ENCODE results near the gene PARD3B. TPM values are rescaled to one million over a fixed set of nuclear protein-coding genes. Genes with fewer than 3 reads are reported as not detected.

The PARD3B gene
- total and polyA plus RNA-seq, 2 of the 4 experiments (the other 2 are of a cell fraction), result 3.3 to 15.6 TPM

DNA sequence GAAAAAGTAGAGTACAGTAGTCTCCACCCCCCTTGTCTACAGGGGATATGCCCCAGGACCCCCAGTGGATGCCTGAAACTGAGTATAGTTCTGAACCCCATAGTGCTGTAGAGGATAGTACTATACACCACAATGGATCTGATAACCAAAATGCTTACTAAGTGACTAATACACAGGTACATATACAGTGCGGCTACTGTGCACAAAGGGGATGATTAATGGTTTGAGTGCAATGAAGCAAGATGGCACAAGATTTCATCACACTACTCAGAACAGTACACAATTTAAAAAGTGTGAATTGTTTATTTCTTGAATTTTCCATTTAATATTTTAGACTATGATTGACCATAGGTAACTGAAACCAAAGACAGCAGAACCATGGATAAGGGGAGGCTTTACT lies 690.2 kb downstream of the PARD3B start:
- TF ChIP-seq CEBPB (IDR thresholded peaks at IDR 0.05; ENCODE audit: low read depth, low read length) (peak; percentile 22; the same call in 1 of the 2 replicates), MAFK (IDR thresholded peaks at IDR 0.05; ENCODE audit: low read depth, low read length) (no peak)
- no peak overlapping the region for H3K18ac ChIP-seq (ENCODE audit: low read depth, low read length)
- no peak overlapping the region for H4K8ac ChIP-seq (ENCODE audit: low read depth in 2 of 2, low read length in 2 of 2)
- H3K4me1 ChIP-seq (ENCODE audit: control insufficient read depth, insufficient read depth, low read length), result no peaks in the 10 kb centered on the region
- dilution Hi-C loops (cut with HindIII; ENCODE audit: low sequenced_read_pairs, unreplicated experiment), result no loop called here
- no peak overlapping the region for H3K27ac ChIP-seq (ENCODE audit: insufficient read depth, low read length)
- no peaks in the 10 kb centered on the region for H3K27me3 ChIP-seq (ENCODE audit: control insufficient read depth, insufficient read depth, low read length)
- no peak overlapping the region for H2AK9ac ChIP-seq (replicated peaks; ENCODE audit: low read depth, low read length, poor library complexity)
- no peak overlapping the region for H3K56ac ChIP-seq (ENCODE audit: extremely low read depth, insufficient read depth, low read length)
- DNase-seq (no peak), ATAC-seq (ENCODE audit: low read depth) (no peak)
- no peak overlapping the region for H4K5ac ChIP-seq (ENCODE audit: low read depth, low read length)
- no peak overlapping the region for H4K91ac ChIP-seq (ENCODE audit: insufficient read depth, low read depth, low read length)
- no peak overlapping the region for H3K4me2 ChIP-seq (ENCODE audit: low read depth, low read length)
- in situ Hi-C loops (cut with MboI; ENCODE audit: low sequenced_read_pairs), result no loop called here
- no peak overlapping the region for H3K14ac ChIP-seq (replicated peaks; ENCODE audit: low read depth, low read length)
- H2BK15ac ChIP-seq (ENCODE audit: low read depth, low read length), result no peak overlapping the region
- no peaks in the 10 kb centered on the region for H3K79me1 ChIP-seq (ENCODE audit: low read depth in 1 of 2, low read length in 2 of 2)
- intact Hi-C loops (cut with micrococcal nuclease), result no loop called here
- no peak overlapping the region for H3K4me3 ChIP-seq (ENCODE audit: insufficient read depth, low read depth, low read length)
- H3K9me1 ChIP-seq (ENCODE audit: insufficient read depth, low read length), result no peaks in the 10 kb centered on the region; the same call in 1 of the 2 replicates
- H2BK120ac ChIP-seq (ENCODE audit: low read depth, low read length), result no peak overlapping the region
- H3K4ac ChIP-seq (ENCODE audit: low read depth, low read length), result no peak overlapping the region
- H2BK5ac ChIP-seq (ENCODE audit: low read depth, low read length, poor library complexity, severe bottlenecking), result no peak overlapping the region
- no peaks in the 10 kb centered on the region for H4K20me1 ChIP-seq (ENCODE audit: insufficient read depth, low read length)
- POLR2A ChIA-PET (ENCODE audit: unreplicated experiment), result no interaction called here
- H2AK5ac ChIP-seq (ENCODE audit: low read depth, low read length), result no peak overlapping the region
- H2BK20ac ChIP-seq (ENCODE audit: low read depth, low read length), result no peak overlapping the region
- BruUV-seq (replicated peaks), result no TSS peak
- H3K9me3 ChIP-seq (ENCODE audit: control insufficient read depth, insufficient read depth, low read length), result no peaks in the 10 kb centered on the region
- no peaks in the 10 kb centered on the region; the same call in none of the 2 replicates for H3K36me3 ChIP-seq (ENCODE audit: control insufficient read depth, insufficient read depth, low read length)
- H2AFZ ChIP-seq (replicated peaks; ENCODE audit: low read length, poor library complexity), result no peak overlapping the region
- CTCF ChIA-PET, result no interaction called here
- no CpG with 5 or more reads among the region's 1 CpG for WGBS, 2 experiments (ENCODE audit: extremely low coverage in 2 of 2, insufficient read length in 1 of 2)
- H3K9ac ChIP-seq (ENCODE audit: low read depth, low read length), result no peak overlapping the region
- no peak overlapping the region for H3K23ac ChIP-seq (ENCODE audit: low read depth, low read length)
